ENCODE data around the gene IL21R.
"Not testable (repeated sequence)": the region's sequence is repeated elsewhere in the genome, so short reads cannot be mapped to it uniquely, and the experiment has no call there.

Gene IL21R

DNA sequence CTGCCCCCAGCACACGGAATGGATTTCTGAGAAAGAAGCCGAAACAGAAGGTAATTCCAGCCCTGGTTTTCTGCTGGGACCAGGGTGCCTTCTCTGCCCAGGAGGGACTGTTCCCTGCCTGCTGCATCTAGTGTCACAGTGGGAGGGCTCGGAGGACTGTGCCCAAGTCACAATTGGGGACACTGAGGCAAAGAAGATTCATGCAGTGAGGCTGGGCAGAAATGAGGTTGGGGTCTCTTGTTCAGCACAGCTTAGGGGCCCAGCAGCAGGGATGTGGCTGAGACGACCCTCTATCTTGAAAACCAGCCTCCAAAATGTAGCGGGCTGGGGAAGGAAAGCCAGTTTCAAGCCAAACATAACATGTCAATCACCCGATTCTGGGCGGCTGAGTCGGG, 592 bp downstream of the IL21R start:
- DNase-seq (ENCODE audit: low read depth), result no peak

DNA sequence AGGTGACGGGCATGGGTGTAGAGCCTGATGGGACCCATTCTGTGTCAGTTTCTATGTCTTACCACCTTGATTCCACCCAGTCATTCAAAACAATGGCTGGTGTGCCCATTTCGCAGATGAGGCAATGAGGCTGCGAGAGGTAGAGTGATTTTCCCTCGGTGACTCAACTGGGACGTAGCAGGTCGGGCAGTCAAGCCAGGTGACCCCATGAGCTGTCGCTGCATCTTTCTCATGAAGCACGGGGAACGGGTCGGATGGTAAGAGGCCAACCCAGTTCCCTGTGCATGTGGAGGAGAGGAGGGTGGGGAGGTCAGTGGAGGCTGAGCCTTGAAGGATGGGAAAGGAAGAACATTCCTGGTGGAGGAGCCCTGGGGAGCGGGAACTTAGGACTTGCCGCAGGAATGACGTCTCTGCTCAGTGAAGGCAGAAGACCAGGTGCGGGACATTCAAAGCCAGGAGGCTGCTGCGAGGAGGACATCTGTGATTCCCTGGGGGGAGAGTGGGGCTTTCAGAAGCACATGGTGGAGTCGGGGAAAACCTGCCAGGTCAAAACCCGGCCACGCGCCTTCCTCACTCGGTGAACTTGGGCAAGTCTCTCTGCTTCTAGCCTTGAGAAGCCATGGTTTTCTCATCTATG, 1.1 kb downstream of the IL21R start:
- no peak for DNase-seq (ENCODE audit: low read depth)

DNA sequence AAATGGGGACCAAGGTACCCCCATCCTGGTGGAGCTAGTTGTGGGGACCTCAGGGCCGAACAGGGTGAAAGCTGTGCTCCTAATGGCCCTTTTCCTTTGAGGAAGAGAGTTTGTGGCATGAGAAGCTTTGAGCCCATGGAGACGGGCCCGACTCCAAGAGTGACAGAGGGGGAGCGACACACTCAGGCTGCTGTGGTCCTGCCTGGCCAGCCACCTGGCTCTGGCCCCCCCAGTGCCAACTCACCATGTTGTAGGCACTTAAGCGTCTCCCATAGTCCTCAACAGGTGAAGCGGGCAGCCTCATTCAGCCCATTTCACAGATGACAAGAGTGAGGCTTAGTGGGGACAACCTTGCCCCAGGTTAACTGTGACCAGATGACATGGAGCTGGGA, 1.6 kb downstream of the IL21R start:
- no peak for DNase-seq (ENCODE audit: low read depth)

DNA sequence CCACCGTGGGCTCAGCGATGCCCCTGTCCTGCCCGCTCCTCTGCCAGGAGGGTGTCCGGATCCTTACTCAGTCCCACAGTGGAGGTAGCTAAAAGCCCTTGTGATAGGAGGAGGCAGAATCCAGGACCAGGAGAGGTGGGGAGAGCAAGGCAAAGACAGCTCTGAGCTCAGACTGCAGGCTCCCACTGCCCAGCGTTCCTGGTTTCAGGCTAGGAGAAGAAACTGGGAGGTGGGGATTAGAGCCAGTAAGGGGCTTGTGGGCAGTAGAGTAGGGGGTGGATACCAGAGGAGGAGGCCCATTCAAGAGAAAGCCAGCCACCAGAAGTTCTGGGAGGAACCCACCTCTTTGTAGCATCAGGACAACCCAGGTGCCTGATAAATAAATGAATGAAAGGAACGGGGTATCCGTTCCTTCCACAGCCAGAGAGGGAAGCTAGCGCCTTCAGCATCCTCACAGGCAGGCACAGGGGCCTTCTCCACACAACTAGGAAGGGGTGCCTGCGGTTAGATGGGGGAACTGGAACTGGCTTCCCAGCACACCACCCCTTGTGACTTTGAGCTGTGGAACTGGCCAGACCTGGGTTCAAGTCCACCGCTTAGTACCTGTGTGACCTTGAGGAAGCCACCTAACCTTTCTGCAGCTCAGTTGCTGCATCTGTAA, 2.3 kb downstream of the IL21R start:
- no peak for DNase-seq (ENCODE audit: low read depth)

DNA sequence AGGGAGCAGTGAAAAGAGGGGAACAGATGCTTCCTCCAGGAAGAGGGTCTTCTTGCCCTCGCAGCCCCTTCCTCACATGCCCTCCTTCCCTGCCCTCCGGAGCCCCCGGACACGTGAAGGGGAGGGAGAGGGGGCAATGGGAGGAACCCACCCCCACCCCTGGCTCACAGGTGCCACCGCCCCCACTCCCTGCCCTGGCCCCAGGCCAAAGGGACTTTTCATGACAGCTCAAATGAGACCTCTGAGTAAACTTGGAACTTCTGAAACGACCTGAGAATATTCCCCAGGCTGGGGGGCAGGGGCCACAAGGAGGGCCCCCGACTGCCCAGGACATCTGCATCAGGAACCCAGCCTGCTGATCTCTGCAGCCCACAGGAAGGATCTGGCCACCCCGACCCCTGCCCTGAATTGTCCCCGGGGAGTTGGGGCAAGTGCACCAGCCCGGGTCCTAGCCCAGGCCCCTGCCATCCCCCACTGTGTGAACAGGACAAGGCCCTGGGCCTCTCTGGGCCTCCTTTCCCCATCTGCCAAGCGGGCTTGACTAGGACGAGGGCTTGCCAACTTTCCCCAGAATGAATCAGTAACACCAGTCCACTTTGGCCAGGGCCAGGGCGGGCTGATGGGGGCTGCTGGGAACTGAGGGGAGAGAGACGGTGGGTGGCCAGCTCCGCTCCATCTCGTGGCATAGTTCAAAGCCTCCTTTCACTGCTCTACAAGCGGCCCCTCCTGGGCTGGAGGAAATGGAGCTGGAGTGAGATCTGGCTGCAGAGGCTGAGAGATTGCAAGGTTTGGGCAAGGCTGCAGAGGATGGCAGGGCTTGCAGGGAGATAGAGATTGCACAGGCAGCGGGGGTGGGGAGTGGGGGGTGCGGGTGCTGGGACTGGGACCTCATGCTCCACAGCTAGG, 3.8 kb downstream of the IL21R start:
- DNase-seq (ENCODE audit: low read depth), result peak; percentile 68

DNA sequence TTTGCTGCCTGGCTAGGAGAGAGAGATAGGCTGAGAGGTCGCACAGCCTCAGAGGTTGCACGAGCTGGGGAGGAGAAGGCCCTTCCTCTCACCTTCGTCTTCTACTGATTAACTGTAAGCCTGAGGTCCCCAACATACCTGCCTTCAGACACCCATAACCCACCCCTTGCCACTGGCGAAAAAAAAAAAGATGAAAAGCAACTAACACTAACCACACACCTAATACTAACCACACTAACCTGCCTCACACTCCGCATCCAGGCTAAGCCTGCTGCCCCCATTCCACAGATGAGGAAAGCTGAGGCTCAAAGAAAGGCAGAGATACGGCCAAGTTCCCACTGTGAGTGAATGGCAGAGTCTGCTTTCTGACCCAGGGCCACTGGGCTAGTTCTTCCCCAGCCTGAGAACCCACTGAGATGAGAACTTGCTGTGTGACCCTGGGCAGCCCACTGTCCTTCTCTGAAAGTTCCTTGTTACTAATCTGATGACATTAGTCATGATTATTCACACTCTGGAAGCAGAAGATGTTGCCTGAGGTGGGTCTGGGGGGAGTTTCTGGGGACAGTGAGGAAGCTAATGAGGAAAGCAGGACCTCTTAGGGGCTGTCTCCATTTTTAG, 4.6 kb downstream of the IL21R start:
- no peak for DNase-seq (ENCODE audit: low read depth)

DNA sequence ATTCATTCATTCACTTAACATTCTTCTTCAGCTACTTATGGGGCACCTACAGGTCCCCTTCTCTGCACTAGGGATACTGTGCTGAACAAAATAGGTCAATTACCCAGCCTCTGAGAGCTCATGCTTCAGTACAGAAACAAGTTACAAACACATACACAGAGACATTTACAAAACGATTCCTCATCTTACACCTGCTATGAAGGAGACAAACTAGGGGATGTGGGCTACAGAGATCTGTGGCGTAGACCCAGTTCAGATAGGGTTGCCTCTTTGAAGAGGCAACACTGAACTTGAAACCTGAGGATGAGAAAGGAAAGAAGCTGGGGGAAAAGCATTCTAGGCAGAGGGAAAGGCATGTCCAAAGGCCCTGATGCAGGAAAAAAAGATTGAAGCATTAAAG, 5.2 kb downstream of the IL21R start:
- DNase-seq (ENCODE audit: low read depth), result no peak

DNA sequence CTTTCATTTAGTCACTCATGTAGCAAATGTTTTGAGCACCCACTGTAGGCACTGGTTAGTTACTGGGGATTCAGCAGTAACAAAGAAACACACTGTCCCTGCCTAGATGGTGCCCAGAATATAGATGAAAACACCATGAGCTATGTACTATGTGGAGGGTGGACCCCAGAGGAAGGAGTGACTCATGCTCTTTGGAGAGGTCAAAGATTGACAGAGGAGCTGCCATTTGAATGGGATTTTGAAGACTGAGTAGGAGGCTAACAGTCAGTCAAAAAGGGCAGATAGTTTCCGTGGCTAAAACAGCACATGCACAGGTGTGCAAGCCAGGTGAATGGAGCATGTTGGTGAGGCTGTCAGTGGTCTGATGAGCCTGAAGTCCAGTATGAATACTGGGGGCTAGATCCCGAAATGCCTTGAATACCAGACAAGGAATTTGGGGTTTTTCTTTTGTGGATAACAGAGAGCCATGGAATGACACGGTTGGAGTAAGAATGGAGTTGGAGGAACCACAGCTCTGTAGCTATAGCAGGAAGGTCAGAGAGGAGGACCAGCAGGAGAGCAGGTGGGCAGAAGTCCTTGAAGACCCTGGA, 6.1 kb downstream of the IL21R start:
- DNase-seq (ENCODE audit: low read depth), result no peak

DNA sequence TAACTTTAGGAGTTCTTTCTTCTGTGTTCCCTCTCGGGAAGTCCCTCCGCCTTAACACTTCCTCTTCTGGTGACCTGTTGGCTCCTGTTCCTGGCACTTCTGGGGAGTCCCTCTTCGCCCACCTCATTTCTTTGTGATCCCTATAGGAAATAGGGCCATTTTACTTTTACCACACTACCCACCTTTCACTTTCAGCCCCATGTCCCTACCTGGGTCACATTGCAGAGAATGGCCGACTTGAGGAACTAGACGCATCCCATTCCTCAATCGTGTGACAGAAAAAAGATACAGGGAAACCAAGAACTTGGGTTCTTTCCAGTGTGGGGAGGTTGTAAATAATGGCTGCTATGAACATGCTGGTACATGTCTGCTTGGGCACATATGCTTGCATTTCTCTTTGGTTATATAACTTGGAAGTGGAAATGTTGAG, 6.6 kb downstream of the IL21R start:
- DNase-seq (ENCODE audit: low read depth), result no peak

DNA sequence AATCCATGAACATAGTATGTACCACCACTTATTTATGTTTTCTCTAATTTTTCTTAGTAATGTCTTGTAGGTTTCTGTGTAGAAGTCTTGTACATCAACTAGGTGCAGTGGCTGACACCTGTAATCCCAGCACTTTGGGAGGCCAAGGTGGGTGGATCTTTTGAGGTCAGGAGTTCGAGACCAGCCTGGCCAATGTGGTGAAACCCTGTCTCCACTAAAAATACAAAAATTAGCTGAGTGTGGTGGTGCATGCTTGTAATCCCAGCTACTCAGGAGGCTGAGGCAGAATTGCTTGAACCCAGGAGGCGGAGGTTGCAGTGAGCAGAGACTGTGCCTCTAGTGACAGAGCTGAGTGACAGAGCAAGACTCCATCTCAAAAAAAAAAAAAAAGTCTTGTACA, 8.0 kb downstream of the IL21R start:
- DNase-seq (ENCODE audit: low read depth), result not testable (repeated sequence)

DNA sequence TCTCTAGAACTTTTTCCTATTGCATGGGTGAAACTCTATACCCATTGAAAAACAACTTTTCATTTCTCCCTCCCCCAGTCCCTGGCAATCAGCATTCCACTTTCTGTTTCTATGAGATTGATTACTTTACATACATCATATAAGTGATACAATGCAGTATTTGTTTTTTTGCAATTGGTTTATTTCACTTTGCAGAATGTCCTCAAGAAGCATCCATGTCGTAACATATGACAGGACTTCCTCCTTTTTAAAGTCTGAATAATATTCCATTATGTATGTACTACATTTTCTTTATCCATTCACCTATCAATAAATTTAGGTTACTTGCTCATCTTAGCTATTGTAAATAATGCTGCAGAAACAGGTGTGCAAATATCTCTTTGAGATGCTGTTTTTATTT, 8.8 kb downstream of the IL21R start:
- no peak for DNase-seq (ENCODE audit: low read depth)

DNA sequence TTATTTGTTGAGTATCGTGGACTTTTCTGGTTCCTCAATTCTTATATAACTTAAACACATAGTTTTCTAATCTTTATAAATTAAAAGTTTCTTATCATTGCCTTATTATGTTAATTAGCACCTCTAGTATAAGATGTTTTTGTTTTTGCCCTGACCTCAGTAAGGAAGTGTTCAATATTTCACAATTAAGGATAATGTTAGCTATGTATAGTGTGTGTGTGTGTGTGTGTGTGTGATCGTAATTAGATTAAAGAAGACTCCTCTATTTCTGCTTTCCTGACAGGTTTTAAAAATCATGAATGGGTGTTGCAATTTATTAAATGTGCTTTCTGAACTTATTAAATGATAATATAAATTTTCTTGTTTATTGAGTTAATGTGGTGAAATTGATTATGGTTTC, 12.0 kb downstream of the IL21R start:
- no peak for DNase-seq (ENCODE audit: low read depth)

DNA sequence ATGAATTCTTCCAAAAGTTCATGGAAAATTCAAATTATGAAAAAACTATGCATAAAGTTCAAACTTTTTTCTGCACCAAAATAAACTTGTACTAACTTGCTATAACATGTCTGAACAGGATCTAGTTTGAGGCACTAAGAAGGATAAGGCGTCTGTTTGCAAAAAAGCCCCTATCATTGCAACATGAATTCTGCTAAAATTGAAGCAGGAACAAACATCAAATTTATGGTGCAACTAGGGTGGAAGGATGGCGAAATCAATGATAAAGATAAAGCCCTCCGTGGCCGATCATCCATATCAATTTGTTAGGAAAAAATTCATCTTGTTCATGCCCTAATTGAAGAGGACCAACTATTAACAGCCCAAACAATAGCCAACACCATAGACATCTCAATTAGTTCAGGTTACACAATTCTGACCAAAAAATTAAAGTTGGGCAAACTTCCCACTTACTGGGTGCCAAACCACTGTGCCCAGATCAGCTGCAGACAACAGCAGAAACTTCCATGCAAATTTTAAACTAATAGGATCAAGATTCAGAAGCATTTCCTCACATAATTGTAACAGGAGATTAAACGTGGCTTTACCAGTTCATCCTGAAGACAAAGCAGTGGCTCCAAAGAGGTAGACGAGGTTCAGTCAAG, 12.9 kb downstream of the IL21R start:
- DNase-seq (ENCODE audit: low read depth), result no peak

DNA sequence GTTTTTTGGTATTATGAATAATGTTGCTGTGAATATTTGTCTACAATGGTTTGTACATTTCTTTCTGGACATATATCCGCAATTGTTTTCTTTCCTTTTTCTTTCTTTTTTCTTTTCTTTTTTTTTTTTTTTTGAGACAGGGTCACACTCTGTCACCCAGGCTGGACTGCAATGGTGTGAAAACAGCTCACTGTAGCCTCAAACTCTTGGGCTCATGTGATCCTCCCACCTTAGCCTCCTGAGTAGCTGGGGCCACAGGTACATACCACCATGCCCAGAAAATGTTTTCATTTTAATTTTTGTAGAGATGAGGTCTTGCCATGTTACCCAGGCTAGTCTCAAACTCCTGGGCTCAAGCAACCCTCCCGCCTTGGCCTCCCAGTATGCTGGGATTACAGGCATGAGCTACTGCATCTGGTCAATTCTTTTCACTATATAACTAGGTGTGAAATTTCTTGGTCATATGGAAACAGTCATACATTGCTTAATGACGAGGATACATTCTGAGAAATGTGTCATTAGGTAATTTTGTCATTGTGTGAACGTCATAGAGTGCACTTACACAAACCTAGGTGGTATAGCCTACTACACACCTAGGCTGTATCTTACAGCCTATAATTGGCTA, 15.2 kb downstream of the IL21R start:
- no peak for DNase-seq (ENCODE audit: low read depth)

DNA sequence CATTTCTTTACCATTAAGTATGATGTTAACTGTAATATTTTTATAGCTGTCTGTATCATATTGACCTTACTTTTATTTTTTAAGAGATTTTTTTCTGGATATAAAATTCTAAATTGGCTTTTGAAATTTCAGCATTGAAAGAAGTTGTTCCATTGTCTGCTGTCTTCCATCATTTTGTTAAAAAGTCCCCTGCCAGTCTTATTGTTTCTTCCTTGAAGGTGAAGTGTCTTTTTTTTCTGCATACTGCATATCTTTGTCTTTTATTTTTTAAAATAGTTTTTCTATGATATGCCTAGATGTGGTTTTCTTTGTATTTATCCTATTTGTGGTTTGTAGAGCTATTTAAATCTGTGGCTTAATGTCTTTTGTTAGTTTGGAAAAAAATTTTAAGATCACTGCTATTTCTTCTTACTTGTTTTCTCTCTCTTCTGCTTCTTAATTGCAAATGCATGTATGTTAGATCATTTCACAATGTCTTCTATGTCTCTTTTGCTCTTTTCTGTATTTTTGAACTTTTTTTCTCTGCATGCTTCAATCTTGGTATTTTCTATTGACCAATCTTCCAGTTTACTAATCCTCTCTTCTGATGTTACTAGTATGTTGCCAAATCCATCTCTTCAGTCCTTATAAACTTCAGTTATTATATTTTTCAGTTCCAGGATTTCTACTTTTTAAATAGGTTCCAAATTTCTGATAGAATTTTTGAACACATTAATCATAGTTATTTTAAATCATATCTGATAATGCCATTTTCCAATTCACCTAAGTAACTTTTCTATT, 20.2 kb downstream of the IL21R start:
- DNase-seq (ENCODE audit: low read depth), result no peak

DNA sequence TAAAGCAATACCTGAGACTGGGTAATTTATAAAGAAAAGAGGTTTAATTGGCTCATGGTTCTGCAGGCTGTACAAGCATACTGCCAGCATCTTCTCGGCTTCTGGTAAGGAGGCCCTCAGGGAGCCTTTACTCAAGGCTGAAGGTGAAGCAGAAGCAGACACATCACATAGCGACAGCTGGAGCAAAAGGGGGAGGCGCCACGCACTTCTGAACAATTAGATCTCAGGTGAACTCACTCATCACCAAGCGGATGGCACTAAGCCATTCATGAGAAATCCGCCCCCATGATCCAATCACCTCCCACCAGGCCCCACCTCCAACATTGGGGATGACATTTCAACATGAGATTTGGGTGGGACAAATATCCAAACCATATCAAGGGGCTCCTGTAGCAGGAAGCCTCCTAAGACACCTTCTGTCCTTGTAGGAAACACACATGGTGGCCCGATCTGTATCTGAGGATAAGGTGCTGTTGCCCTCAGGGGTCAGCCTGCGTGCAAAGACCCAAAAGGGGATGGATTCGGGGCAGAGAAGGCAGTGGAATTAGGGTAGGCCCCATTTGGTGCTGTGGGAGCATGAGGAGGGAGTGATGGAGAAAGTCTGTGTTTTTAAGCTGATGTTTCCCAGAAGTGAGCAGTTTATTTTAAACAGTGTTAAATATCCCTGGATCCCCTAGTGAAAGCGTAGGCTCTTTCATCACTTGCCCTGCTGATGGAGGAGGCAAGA, 23.0 kb downstream of the IL21R start:
- DNase-seq (ENCODE audit: low read depth), result no peak

DNA sequence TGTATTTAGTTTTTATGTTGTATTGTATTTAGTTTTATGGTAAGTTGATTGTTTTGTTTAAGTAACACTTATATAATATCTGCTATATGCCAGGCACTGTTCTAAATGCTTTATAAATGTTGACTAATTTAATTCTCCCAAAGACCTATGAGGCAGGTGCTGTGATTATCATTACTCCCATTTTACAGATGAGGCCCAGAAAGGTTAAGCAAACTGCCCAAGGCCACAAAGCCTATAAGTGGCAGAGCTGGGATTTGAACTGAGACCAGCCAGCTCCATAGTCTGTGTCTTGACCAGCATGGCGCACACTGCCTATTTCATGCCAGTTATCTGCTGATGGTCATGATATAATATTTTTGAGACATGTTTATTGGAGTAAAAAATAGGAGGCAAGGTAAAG, 24.0 kb downstream of the IL21R start:
- no peak for DNase-seq (ENCODE audit: low read depth)

DNA sequence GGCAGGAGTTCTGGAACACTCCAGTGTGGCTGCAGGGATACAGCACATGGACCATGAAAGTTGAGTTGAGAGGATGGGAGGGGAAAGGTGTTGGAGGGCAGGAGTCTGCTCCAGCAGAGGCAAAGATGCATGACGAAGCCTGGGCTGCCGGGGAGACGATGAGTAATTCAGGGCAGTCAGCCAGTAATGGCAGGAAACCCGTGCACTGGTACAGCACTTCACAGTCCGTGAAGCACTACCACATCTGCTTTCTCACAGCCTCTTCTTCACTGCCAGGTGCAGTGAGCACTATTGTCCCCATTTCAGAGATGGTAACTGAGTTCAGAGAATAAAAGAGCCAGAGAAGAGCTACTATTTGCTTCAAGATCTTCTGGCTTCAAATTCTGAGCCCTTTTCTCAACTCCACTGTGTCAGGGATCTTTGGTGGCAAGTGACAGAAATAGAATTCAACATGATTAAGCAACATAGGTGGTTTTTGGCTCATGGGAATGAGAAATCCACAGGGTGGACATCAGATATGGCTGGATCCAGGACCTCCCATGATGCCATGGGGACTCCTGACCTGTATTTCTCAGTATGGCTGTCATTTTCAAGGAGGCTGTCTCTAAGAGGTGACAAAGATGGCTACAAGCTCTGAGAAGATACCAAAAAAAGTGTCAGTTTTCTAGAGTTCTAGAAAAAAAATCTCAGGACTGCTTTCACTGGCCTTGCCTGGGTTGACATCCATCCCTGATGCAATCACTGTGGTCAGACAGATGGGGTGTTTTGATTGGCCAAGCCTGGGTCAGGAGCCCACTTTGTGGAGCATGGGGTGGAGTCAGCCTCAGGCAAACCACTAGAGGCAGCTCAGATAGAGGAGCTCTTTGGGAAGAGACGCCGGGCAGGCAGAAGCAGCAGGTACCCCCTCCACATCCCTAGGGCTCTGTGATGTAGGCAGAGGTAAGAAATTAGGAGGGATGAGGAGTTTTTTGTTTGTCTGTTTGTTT, 24.7 kb downstream of the IL21R start:
- peak; percentile 59 for DNase-seq (ENCODE audit: low read depth)

DNA sequence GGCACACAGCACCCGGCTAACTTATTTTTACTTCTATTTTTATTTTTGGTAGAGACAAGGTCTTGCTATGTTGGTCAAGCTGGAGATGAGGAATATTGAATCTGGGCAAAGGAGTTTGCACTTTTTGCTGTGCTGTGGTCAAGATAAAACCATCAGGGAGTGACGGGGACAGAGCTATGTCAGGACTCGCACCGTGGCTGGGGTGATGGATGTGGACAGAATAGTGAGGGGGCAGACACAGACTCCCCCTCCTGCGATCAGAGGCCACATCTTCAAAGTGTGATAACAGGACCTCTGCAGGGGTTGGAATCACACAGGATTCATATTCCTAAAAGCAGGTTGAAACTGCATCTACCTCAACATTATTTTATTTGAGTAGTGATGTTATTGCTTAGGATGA, 25.6 kb downstream of the IL21R start:
- no peak for DNase-seq (ENCODE audit: low read depth)

All from stimulated activated CD8-positive, alpha-beta memory T cell treated with anti-CD3 and anti-CD28 coated beads, Interleukin-4, amount 100 ng/mL, for 24 hours (primary cell).